RPMI7951 (cell line): Measurements from ENCODE around the gene OR51A7. TPM values are rescaled to one million over a fixed set of nuclear protein-coding genes. Genes with fewer than 3 reads are reported as not detected.
"Not testable (repeated sequence)": the region's sequence is repeated elsewhere in the genome, so short reads cannot be mapped to it uniquely, and the experiment has no call there.

Source experiments
- DNase-seq: peaks from one replicate; pipeline ENCODE4 v3.0.0-alpha.2; 2012; ENCODE audit warnings: low read depth
- total RNA-seq: library from RNA; depleted of rRNA; stranded (reverse); fragments of >200 nt; shearing (Covaris generic); gene quantifications from 2 replicates; pipeline ENCODE4 v1.2.3, GENCODE V29; 2014; rRNA removed

OR51A7 gene, protein sequence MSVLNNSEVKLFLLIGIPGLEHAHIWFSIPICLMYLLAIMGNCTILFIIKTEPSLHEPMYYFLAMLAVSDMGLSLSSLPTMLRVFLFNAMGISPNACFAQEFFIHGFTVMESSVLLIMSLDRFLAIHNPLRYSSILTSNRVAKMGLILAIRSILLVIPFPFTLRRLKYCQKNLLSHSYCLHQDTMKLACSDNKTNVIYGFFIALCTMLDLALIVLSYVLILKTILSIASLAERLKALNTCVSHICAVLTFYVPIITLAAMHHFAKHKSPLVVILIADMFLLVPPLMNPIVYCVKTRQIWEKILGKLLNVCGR
- not detected in 2 replicates for total RNA-seq

DNA sequence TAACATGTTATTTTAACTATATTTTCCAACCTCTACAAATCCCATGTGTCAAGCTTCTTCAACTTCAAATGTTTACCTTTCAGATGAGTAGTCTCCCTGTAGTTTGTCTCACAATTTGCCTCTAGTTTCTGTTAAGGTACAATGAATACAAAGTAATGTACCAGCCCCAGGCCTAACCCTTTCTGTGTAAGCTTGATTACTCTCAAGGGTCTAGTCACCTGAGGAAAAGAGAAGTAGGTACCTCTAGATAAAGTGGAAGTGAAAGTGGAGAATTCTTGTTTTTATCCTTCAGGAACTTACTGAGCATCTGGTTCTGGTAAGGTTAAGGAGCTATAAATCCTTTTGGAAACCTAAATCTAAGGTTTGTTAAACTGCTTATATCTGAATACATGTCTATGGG lies at the start of gene OR51A7:
Gene OR51A7 (plus strand): TSS at position 300 of the 400 bp plus-strand sequence. CDS start 3,587 bp downstream, outside the sequence.
- no peak for DNase-seq

DNA sequence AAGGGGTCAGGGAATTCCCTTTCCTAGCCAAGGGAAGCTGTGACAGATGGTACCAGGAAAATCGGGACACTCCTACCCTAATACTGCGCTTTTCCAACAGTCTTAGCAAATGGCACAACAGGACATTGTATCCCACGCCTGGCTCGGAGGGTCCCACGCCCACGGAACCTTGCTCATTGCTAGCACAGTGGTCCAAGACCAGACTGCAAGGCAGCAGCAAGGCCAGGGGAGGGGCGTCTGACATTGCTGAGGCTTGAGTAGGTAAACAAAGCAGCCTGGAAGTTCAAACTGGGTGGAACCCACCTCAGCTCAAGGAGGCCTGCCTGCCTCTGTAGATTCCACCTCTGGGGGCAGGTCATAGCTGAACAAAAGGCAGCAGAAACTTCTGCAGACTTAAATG lies 49.3 kb upstream of the OR51A7 start:
- not testable (repeated sequence) for DNase-seq

DNA sequence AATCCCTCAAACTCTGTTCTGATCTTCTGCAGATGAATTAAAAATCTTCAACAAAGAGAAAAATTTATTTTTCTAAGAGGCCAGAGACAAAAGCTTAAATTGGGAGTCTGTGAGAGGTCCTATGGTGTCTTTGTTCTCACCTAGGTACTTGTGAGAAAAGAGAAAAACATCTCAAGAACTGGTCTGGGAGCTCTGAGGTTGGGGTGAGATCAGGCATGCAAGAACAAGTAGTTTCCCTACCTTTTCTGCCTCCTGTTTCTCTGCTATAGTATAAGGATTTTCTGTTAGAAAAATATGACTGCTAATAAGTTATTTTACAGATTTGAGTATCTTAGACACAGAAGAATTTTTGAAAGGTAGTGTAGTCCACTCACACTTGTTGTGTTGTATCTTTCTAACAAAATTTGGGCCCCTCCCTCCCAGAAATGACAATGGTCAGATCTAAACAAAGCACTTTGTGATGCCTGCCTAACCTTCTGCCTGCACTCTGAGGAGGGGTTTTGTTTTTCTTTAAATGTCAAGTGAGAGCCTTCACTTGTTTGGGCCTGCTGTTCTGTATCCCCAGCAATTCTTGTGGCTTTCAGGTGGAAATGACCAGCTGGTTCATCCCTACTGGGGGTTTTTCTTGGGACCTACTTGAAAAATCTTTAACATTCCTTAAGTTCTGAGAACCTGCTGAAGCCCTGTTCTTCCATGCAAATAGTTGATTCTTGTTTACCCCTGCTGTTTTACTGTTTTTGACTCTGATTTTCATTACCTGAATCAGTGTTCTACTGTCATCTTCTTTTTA lies 40.9 kb upstream of the OR51A7 start:
- DNase-seq, result no peak

DNA sequence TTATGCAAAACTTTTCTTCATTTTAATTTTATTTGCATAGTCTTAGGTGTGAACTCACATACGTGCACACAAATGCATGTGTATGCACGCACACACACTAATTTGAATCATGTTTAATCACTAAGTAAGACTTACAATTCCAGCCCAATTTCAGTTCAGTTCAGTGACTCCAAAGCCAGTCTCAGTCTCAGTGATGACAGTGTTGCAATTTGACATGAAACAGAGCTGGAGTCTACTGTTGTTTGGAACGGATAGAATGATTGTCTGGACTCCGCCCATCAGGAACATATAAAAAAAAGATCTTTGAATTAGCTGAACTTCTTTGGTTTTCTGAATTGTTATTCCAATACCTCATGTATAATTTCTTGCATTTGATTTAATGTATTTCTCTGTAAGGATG lies 39.7 kb upstream of the OR51A7 start:
- DNase-seq, result no peak

DNA sequence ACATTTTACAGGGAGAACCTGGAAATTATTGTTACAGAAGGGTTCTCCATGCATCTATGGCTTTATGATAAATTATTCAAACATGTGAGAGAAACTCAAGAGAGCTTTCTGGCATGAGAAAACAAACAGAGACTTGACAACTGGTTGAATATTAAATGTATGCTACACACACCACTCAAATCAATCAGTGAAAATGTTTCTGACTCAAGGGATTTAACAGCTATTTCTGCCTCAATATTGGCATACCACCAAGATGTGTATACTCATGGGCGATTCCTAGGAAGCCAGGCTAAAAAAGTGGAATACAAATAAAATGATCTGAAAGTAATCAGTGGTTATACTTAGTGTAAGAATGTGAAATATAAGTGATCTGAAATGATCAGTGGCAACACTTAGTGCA lies 37.7 kb upstream of the OR51A7 start:
- no peak for DNase-seq

DNA sequence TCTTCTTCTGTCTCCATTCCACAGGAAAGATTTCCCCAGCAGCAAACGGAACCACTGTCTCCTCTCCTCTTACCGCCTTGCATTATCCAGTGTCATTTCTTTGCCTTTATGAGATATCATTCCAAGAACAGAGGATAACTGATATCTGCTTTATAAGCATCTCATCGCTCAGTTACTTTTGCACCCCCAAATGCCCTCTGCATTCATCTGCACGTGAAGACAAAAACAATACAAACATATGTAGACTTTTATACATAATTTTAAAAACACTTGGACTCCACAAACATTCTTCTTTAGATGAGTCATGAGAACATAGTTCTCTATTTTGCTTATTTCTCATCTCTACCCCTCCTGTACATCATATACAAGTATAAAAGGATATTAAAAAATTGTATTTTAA lies 22.4 kb upstream of the OR51A7 start:
- DNase-seq, result no peak

DNA sequence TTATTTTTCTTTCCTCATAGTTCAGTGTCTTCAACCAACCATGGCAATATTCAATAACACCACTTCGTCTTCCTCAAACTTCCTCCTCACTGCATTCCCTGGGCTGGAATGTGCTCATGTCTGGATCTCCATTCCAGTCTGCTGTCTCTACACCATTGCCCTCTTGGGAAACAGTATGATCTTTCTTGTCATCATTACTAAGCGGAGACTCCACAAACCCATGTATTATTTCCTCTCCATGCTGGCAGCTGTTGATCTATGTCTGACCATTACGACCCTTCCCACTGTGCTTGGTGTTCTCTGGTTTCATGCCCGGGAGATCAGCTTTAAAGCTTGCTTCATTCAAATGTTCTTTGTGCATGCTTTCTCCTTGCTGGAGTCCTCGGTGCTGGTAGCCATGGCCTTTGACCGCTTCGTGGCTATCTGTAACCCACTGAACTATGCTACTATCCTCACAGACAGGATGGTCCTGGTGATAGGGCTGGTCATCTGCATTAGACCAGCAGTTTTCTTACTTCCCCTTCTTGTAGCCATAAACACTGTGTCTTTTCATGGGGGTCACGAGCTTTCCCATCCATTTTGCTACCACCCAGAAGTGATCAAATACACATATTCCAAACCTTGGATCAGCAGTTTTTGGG lies 21.6 kb upstream of the OR51A7 start, which contains the start of gene OR51T1:
Gene OR51T1 (plus strand): TSS at position 41 of the 641 bp plus-strand sequence. CDS start 0 bp downstream, at position 41.
- DNase-seq, result no peak

DNA sequence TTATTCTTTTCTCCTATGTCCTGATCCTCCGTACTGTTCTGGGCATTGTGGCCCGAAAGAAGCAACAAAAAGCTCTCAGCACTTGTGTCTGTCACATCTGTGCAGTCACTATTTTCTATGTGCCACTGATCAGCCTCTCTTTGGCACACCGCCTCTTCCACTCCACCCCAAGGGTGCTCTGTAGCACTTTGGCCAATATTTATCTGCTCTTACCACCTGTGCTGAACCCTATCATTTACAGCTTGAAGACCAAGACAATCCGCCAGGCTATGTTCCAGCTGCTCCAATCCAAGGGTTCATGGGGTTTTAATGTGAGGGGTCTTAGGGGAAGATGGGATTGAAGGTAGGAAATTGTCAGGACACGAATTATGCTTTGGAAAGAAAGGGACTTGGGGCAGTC lies 21.0 kb upstream of the OR51A7 start:
- DNase-seq, result no peak

DNA sequence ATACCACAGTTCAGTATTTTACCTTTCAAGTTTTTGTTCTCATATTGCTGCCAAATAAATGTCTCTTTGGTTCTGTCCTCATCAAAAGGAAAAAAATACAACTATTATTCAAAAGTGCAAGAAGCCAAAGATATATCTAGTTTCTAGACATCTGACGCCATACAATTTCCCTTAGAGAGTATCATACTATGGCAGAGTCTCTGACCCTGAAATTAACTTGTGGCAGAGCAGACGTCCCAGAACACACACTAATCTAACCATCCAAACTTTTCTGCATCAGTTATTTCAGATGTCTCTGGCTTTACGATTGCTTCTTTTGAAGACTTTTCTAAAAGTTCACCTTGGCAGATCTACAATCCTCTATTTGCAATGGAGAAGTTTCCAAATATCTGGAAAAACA lies 19.2 kb upstream of the OR51A7 start:
- no peak for DNase-seq

DNA sequence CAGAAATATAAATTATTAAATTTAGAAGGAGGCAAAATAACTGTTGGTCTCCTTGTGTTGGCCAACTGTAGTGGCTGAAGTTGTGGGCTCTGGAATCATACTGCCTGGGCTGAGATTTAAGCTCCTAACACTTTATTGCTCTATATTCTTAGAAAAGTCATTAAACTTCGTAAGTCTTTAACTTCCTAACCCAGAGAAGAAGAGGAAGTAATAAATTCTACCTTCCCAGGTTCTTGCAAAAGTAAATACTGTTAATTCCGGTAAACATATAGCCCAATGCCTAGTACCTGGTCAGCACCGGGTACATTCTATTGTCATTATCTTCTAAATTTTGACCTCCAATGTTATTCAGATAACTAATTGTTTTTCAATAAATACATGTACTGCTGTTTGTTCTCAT lies 17.4 kb upstream of the OR51A7 start:
- no peak for DNase-seq

DNA sequence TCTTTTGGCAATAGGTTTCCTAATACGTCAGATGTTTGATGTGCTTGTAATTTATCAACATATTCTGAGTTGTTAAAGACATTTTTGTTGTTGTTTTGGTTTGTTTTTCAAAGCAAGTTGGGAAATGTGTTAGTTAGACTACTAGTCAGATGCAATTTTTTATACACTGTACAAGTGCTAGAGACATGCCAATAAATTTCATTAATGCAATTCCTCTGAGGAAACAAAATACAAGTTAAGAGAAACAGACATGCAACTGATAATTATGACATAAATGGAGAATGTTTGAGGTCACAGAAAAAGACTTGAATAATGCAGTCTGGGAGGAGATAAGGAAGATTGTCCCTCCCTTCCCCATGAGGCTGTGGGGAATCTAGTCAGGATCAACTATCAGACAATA lies 16.0 kb upstream of the OR51A7 start:
- no peak for DNase-seq

DNA sequence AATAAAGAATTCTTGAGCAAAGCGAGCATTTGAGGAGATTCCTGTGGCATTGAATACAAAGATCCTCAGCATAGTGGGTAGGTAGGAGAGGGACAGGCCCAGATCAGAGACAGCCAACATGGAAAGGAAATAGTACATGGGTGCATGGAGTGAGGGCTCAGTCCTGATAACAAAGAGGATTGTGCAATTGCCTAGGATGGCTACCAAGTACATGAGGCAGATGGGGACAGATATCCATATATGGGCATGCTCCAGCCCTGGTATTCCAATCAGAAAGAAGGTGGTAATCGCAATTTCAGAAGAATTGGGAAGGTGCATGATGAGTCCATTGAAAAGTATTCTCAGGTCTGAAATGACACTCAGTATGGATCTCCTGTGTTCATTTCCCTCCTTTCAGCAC lies 13.3 kb upstream of the OR51A7 start:
- DNase-seq, result peak; percentile 35

DNA sequence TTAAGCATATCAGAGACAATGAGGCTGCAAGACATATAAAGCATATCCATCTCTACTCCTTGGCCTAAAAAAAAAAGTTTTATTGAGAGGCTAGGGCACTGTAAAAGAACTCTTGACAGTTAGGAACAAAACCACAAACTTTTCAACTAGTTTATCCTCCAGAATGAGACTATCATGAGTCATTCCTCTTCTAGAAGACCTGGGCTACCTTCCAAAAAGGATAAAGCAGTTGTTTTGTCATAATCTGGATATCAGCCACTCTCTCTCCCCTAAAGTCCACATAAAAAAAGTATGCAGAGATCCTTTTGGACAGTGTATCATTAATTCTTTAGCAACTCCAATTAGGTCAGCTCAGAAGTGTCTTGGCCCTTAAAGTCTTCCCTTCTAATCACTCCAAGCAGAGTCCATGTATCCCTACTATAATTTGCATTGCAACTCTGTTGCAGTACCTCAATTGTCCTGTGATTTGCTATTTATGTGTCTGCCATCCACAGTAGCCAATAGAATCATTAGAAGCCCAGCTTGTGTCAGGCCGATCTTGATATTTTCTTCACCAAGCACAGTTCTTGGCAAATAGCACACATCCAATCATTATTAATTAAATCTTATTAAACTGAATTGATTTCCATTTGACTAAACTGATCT lies 11.5 kb upstream of the OR51A7 start:
- DNase-seq, result peak; percentile 90

DNA sequence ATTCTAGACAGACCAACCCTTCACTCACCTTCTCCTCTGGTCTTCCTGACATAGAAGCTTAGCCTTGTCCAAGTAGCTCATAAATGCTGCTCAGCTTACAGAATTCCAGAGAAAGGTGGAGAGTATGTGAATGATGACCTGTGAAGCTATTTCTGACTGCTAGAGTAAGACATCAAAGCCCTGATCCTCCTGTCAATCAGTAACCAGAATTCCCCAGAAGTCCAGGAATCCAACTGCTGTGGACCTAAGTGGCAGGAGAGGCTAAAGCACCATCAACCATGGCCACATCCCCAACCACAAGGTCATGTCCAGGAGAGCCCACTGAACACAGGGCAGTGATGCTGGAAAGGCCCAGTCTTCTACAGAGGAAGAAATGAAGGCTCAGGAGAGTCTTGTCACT lies 13.0 kb downstream of the OR51A7 start:
- no peak for DNase-seq

DNA sequence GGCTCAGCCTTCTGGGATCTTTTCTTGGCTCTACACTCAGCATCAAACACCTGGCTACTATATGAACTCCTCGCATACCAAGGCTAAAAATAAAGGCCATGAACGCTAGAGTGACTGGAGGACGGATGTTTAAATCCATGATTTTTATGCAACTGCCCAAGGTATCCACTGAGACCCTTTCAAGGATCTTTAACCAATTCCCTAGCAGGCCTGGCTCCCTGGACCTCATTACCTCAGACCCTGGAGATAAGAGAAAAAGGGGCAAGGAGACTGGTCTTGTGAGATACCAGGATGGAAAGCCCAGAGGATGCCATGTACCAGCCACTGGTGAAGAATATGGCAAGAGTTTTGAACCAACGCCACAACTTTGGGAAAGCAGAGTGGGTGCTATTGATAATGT lies 15.7 kb downstream of the OR51A7 start, which contains the start of gene OR51G2:
Gene OR51G2 (minus strand): TSS at position 101 of the 400 bp plus-strand sequence. CDS start 3,687 bp downstream, outside the sequence.
- no peak for DNase-seq

DNA sequence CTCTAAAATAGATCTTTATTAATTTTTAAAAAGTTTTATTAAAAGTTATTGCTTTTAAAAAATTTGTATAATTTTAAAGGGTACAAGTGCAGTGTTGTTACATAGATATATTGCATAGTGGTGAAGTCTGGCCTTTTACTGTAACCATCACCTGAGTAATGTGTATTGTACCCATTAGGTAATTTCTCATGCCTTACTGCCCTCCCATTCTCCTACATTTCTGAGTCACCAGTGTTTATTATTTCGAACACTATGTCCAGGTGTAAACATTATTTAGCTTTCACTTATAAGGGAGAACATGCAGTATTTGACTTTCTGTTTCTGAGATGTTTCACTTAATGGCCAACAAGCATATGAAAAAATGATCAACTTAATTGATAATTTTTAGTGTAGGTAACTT lies 18.2 kb downstream of the OR51A7 start:
- DNase-seq, result no peak

DNA sequence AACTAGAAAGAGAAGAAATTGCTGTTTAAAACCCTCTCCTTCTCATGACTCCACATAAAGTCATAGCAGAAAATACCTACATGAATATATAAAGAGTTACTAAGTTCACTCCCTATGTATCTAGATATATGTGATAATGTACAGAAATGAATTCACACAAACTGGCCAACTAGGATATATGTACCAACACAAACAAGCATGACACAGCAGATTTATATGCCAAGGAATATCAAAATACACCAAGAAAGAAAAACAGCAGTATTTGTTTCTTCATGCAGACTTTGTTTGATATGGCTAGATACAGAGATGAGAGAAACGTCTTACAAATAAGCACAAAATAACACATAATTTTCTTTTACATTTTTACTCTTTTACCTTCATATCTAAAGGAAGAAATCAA lies 18.7 kb downstream of the OR51A7 start:
- no peak for DNase-seq

DNA sequence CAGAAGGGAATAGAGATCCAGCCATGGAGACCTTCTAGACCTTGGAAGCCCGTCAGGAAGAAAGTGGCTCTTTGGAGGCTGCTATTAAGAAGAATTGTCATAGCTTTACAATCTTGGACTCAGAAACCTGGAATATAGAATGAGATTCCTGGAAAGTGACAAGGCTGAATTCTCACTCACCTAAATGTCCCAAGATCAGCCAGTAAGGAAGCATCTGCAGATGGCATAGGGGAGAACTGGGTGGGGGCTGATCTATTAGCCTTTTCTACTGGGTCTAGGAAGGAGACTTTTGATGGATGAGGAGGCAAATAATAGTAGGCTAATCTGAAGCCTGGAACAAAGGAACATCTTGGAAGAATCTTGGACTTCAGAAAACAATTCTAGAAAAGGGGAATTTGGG lies 20.7 kb downstream of the OR51A7 start, which contains the start of gene OR51G1:
Gene OR51G1 (minus strand): TSS at position 101 of the 400 bp plus-strand sequence. CDS start 0 bp downstream, at position 101.
- no peak for DNase-seq

DNA sequence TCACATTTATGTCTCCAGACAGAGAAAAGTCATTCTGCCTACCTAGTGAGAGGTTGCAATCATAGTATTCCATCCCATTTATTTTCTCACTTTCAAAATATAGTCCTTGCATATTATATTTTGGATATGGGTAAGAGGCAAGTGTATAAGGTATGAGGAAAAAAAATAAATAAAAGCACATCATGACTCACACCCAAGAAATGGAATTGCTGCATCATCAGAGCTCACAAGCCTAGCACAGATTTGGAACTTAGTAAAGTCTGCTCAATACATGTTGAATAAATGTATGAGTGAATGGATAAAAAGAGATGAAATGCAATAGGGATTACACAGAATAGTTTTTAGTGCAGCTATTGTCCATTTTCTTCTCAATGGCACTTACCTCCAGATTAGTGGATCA lies 23.0 kb downstream of the OR51A7 start:
- no peak for DNase-seq

DNA sequence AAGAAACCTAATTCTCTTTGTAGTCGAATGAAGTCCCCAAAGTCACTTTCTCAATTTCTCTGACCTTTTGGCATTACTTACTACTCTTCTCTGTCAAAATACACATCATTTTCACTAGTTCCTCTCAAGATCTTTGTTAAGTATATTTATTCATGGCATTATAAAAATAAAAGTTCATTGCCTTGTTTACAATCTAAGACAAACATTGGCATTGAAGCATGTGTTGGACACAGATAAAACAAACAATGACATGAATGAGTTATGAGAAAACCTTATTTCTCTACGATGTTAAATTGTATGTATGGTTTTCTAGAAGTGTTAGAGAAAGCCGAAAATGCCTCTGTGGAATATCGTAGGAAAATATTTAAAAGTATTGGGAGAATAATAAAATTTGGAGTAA lies 29.2 kb downstream of the OR51A7 start:
- DNase-seq, result no peak

DNA sequence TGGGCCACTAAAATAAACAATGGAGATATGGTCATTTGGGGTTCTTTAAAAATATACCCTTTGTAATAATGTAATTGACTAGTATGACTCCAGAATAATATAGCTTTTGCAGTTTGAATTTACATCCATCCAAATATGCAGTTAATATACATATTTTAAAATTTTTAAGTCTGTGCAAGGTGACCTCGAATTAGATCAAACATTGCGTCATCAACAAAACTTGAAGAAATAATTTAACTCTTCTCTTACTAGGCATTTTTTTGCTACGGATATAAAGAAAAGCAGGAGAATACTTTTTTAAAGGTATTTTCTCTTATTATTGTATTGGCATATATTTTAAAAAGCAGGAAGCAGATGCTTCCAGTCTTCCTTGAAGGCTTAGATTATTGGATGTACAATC lies 33.2 kb downstream of the OR51A7 start:
- no peak for DNase-seq

DNA sequence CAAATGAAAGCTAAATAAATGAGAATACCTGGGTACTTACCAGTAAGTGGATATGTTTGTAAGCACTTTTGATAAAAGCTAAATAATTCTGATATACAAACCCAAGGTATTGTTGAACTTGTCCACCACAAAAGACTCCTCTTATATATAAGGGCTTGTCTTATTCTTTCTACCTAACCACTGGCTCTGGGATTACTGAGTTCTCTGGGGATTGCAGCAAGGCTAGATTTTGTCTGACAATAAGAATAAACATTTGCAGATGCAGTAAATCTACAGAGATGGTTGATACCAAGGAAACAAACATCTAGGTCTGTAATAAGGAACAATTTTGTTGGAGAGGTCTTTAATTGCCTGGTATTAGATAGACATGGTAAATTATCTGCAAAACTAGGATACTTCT lies 43.9 kb downstream of the OR51A7 start, which contains the start of gene OR51A4:
Gene OR51A4 (minus strand): TSS at position 101 of the 400 bp plus-strand sequence. CDS start 505 bp downstream, outside the sequence.
- DNase-seq, result no peak
